T-helper 1 cell treated with Interleukin-12 subunit alpha and Interleukin-12 subunit beta and Interleukin-4 antibody, amounts not matched to agents 30 ng/mL and 1 ng/mL, for 36 hours (primary cell): ENCODE results near the gene RFX2. TPM values are rescaled to one million over a fixed set of nuclear protein-coding genes. Genes with fewer than 3 reads are reported as not detected.
"Not testable (repeated sequence)": the region's sequence is repeated elsewhere in the genome, so short reads cannot be mapped to it uniquely, and the experiment has no call there.

Experiments used
- intact Hi-C: fragments of 100-400 bp; cut with micrococcal nuclease; formaldehyde crosslinking; loops from one replicate; pipeline ENCODE4 v1.15.1; 2024
- total RNA-seq: library from RNA; stranded (reverse); gene quantifications from 2 replicates; pipeline ENCODE4 v1.2.3, GENCODE V29; 2022

RFX2 gene
- total RNA-seq, 1 donor from 2014 or later = 8.9 TPM

- intact Hi-C loops = no loop called here
Measured at GRCh38 chr19:6017576-6017975, 92.7 kb downstream of the RFX2 start.

GRCh38 chr19:6015841-6016545, 94.3 kb downstream of the RFX2 start:
- intact Hi-C loops = no loop called here

GRCh38 chr19:6014551-6015135, 95.7 kb downstream of the RFX2 start:
- intact Hi-C loops = no loop called here

- intact Hi-C loops = no loop called here
Measured at GRCh38 chr19:6012426-6013170, 97.7 kb downstream of the RFX2 start.

GRCh38 chr19:6011794-6012193, 98.5 kb downstream of the RFX2 start:
- intact Hi-C loops = no loop called here

- intact Hi-C loops = no loop called here
Measured at GRCh38 chr19:6011206-6011605, 99.1 kb downstream of the RFX2 start.

- intact Hi-C loops = no loop called here
Measured at GRCh38 chr19:6010107-6010506, 100.2 kb downstream of the RFX2 start.

- intact Hi-C loops = no loop called here
Measured at GRCh38 chr19:6007866-6008265, 102.4 kb downstream of the RFX2 start.

- intact Hi-C loops = no loop called here
Measured at GRCh38 chr19:6006896-6007295, 103.4 kb downstream of the RFX2 start.

- intact Hi-C loops = not testable (repeated sequence)
Measured at GRCh38 chr19:6006070-6006446, 104.2 kb downstream of the RFX2 start.

- intact Hi-C loops = no loop called here
Measured at GRCh38 chr19:6005321-6006069, 104.8 kb downstream of the RFX2 start.

- intact Hi-C loops = no loop called here
Measured at GRCh38 chr19:6003976-6004375, 106.3 kb downstream of the RFX2 start.

- intact Hi-C loops = no loop called here
Measured at GRCh38 chr19:6002591-6002990, 107.7 kb downstream of the RFX2 start.

- intact Hi-C loops = no loop called here
Measured at GRCh38 chr19:6000228-6000847, 110.0 kb downstream of the RFX2 start.

- intact Hi-C loops = no loop called here
Measured at GRCh38 chr19:5999693-6000092, 110.6 kb downstream of the RFX2 start.

- intact Hi-C loops = no loop called here
Measured at GRCh38 chr19:5997371-5997770, 112.9 kb downstream of the RFX2 start.

GRCh38 chr19:5996623-5997320, 113.5 kb downstream of the RFX2 start:
- intact Hi-C loops = no loop called here

GRCh38 chr19:5996102-5996501, 114.2 kb downstream of the RFX2 start:
- intact Hi-C loops = no loop called here

- intact Hi-C loops = no loop called here
Measured at GRCh38 chr19:5995606-5996005, 114.7 kb downstream of the RFX2 start.

GRCh38 chr19:5994405-5995165, 115.7 kb downstream of the RFX2 start:
- intact Hi-C loops = no loop called here
